OCI-LY7 (cell line): ENCODE data around the gene SELPLG.

Source experiments
- CTCF ChIP-seq: fragments of 200-600 bp; sonication (generic); conservative IDR thresholded peaks from 2 replicates; pipeline ENCODE4 v1.5.1; 2014; ENCODE audit warnings: mild to moderate bottlenecking, antibody characterized with exemption, low read length, moderate library complexity, mixed read lengths
- EZH2phosphoT487 ChIP-seq: fragments of 200-600 bp; sonication (generic); IDR thresholded peaks from 2 replicates; pipeline ENCODE4 v1.6.1; 2018; ENCODE audit warnings: low read depth, borderline replicate concordance, mild to moderate bottlenecking, mixed run types, antibody characterized with exemption, low read length, moderate library complexity, mixed read lengths

GRCh38 chr12:108584456-108585065, 49.1 kb downstream of the SELPLG start:
- no peak for TF ChIP-seq CTCF
- no peak for TF ChIP-seq EZH2phosphoT487
